AG08396 (cell line): ENCODE data around the gene CEACAM6.
"Not testable (repeated sequence)": the region's sequence is repeated elsewhere in the genome, so short reads cannot be mapped to it uniquely, and the experiment has no call there.

ENCODE experiments used
- DNase-seq: peaks from one replicate; pipeline ENCODE4 v3.0.0; 2012; ENCODE audit warnings: low spot score, mixed read lengths

Gene CEACAM6

GRCh38 chr19:41748012-41748411 lies 7.3 kb upstream of the CEACAM6 start:
- no peak for DNase-seq

- DNase-seq = not testable (repeated sequence)
These were observed 4.8 kb upstream of the CEACAM6 start for GRCh38 chr19:41750248-41751134.

GRCh38 chr19:41753159-41753558 lies 2.2 kb upstream of the CEACAM6 start:
- peak; percentile 34 for DNase-seq

- DNase-seq = peak; percentile 17
These were observed 1.3 kb upstream of the CEACAM6 start for GRCh38 chr19:41753936-41754529.

- no peak for DNase-seq
These were observed 3.5 kb downstream of the CEACAM6 start for GRCh38 chr19:41758846-41759245.

- no peak for DNase-seq
These were observed 11.8 kb downstream of the CEACAM6 start for GRCh38 chr19:41767115-41767514.

GRCh38 chr19:41768105-41768504 lies 12.8 kb downstream of the CEACAM6 start:
- DNase-seq = not testable (repeated sequence)

- DNase-seq = no peak
These were observed 14.3 kb downstream of the CEACAM6 start for GRCh38 chr19:41769608-41770007.

- no peak for DNase-seq
These were observed 16.1 kb downstream of the CEACAM6 start for GRCh38 chr19:41771410-41771809.

- no peak for DNase-seq
These were observed 19.2 kb downstream of the CEACAM6 start for GRCh38 chr19:41774515-41774980.

GRCh38 chr19:41776700-41777099 lies 21.4 kb downstream of the CEACAM6 start:
- no peak for DNase-seq

GRCh38 chr19:41783612-41784011 lies 28.3 kb downstream of the CEACAM6 start:
- DNase-seq = no peak

- no peak for DNase-seq
These were observed 29.0 kb downstream of the CEACAM6 start for GRCh38 chr19:41784312-41784711.

GRCh38 chr19:41784743-41785142 lies 29.4 kb downstream of the CEACAM6 start:
- DNase-seq = no peak

GRCh38 chr19:41785653-41786052 lies 30.3 kb downstream of the CEACAM6 start:
- DNase-seq = peak; percentile 72

GRCh38 chr19:41787055-41787454 lies 31.7 kb downstream of the CEACAM6 start:
- no peak for DNase-seq

GRCh38 chr19:41788518-41788917 lies 33.2 kb downstream of the CEACAM6 start:
- not testable (repeated sequence) for DNase-seq

- not testable (repeated sequence) for DNase-seq
These were observed 33.7 kb downstream of the CEACAM6 start for GRCh38 chr19:41789053-41789452.

GRCh38 chr19:41792513-41793413 lies 37.4 kb downstream of the CEACAM6 start:
- DNase-seq = peak; percentile 54

- DNase-seq = no peak
These were observed 38.0 kb downstream of the CEACAM6 start for GRCh38 chr19:41793414-41793727.

GRCh38 chr19:41795031-41795461 lies 39.7 kb downstream of the CEACAM6 start:
- DNase-seq = no peak

- DNase-seq = no peak
These were observed 41.0 kb downstream of the CEACAM6 start, which contains the start of gene CEACAM3 for GRCh38 chr19:41796362-41796761. TSS of gene CEACAM3 (plus strand) at chr19:41796587. CDS start at chr19:41796678, 91 bp downstream.
